Lung (tissue), 12 donors: ENCODE measurements around the gene DHCR7. TPM values are rescaled to one million over a fixed set of nuclear protein-coding genes. Genes with fewer than 3 reads are reported as not detected.

Source experiments
- ATAC-seq: fragments of 200-7000 bp; cut with Tn5 transposase; one replicate; pipeline ENCODE4 v1.9.1; 2020; ENCODE audit warnings: moderate number of reproducible peaks; ENCODE audit not compliant: insufficient read depth, low FRiP score
- DNase-seq, 3 donors: peaks; one replicate each; pipeline ENCODE4 v3.0.0-alpha.2; 2013 to 2017
- H3K27ac ChIP-seq, 2 donors: one replicate each; pipeline ENCODE4 v1.5.1; 2013; ENCODE audit warnings: mild to moderate bottlenecking in 2 of 2, moderate library complexity in 2 of 2, control low read depth in 1 of 2, inconsistent platforms in 1 of 2, low read depth in 1 of 2, low read length in 1 of 2
- H3K27me3 ChIP-seq, 3 donors: one replicate each; pipeline ENCODE4 v1.5.1; 2013; ENCODE audit warnings: low read length in 2 of 3; ENCODE audit not compliant: control insufficient read depth in 3 of 3, insufficient read depth in 3 of 3
- H3K36me3 ChIP-seq, 4 donors: one replicate each; pipeline ENCODE4 v1.5.1; 2013; ENCODE audit warnings: low read length in 4 of 4, mild to moderate bottlenecking in 1 of 4, moderate library complexity in 1 of 4; ENCODE audit not compliant: control insufficient read depth in 4 of 4, insufficient read depth in 4 of 4
- H3K4me1 ChIP-seq, 5 donors: one replicate each; pipeline ENCODE4 v1.5.1; 2013; ENCODE audit warnings: low read length in 5 of 5, mild to moderate bottlenecking in 2 of 5, moderate library complexity in 1 of 5; ENCODE audit not compliant: control insufficient read depth in 5 of 5, insufficient read depth in 5 of 5
- H3K4me3 ChIP-seq: one replicate; pipeline ENCODE4 v1.5.1; 2013; ENCODE audit warnings: mild to moderate bottlenecking, control low read depth, moderate library complexity
- H3K9ac ChIP-seq, 2 donors: one replicate each; pipeline ENCODE4 v1.5.1; 2013; ENCODE audit warnings: low read length in 2 of 2, control low read depth in 1 of 2; ENCODE audit not compliant: insufficient read depth in 1 of 2
- H3K9me3 ChIP-seq, 4 donors: one replicate each; pipeline ENCODE4 v1.5.1; 2013; ENCODE audit warnings: low read length in 3 of 4, mild to moderate bottlenecking in 1 of 4, moderate library complexity in 1 of 4; ENCODE audit not compliant: control insufficient read depth in 4 of 4, insufficient read depth in 3 of 4
- CTCF ChIP-seq: IDR thresholded peaks from 2 replicates; pipeline ENCODE4 v1.5.1; 2012; ENCODE audit warnings: mild to moderate bottlenecking; ENCODE audit errors: control extremely low read depth, extremely low read depth
- WGBS, 2 donors: extraction: QIAGEN DNeasy Blood & Tissue Kit; methylation state at CpG; one replicate each; pipeline ENCODE4 v1.1.7; 2013; 5-methylcytosine and 5-hydroxymethylcytosine counted together
- polyA plus RNA-seq, 2 donors: library from polyadenylated mRNA; stranded (reverse); fragments of 200-250 nt; gene quantifications; one replicate each; pipeline ENCODE4 v1.2.1, GENCODE V29; 2013
- total RNA-seq, 2 donors: library from RNA; depleted of rRNA in 1 of 2; stranded (reverse); fragments of >200 nt in 1 of 2; gene quantifications; one replicate each; pipeline ENCODE4 v1.2.1, GENCODE V29; 2014 to 2021
- donor health status: control.
- donor health status: control.
- donor health status: Bipolar disorder and iron deficiency.
- donor health status: healthy.
- donor health status: DM: yes; HTN: yes; CAD: no.

The DHCR7 gene
- total and polyA plus RNA-seq, 4 donors, result 41.2 to 138 (median 68.1) TPM

- ATAC-seq, result no peak
- H3K27ac ChIP-seq, result no peak overlapping the region
- TF ChIP-seq CTCF, result no peak
- H3K9ac ChIP-seq, result no peak overlapping the region
- DNase-seq, result no peak
- H3K4me3 ChIP-seq, result no peak overlapping the region
- H3K9me3 ChIP-seq, result no peaks in the 10 kb centered on the region
- H3K27me3 ChIP-seq, result no peaks in the 10 kb centered on the region
- peaks cover 12 to 79% (median 19%) of the 10 kb centered on the region in 4 donors for H3K36me3 ChIP-seq
- 96 to 98% methylated on average over 21 of the region's 21 CpGs for WGBS, 2 donors
- peaks cover 0 to 5% (median 0%) of the 10 kb centered on the region in 5 donors for H3K4me1 ChIP-seq
These were observed 27.8 kb upstream of the DHCR7 start for GRCh38 chr11:71476031-71476430.

DNA sequence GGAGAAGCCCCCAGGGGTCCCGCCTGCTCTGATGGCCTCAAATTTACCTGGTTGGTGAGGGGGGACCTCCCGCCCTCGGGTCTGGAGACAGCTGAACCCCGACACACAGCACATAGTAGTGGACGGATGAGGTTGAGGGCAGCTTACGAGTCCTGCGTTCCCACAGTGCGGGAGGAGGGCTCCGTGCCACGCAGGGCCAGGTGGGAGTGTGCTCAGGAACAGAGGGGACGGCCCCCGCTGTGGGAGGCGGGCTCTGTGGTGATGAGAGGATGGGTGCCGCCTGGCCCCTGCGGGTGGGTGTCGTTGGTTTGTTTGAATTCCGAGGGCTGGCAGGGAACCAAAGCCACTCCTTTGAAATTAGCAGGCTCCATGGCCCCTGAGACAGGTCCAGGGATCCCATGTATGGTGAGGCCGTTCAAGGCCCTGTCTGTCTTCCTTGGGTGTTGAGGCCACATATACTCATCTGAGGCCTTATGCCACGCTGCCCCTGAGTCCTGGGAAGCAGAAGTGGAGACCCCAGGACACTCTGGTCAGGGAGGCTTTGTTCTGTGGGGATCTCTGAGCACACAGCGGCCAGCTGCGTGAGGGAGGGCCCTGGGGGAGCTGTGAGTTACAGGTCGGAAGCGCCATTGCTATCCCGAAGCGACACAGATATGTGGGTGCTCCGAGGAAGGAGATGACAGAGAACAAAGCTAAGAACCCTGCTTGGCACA, 26.7 kb upstream of the DHCR7 start:
- no peak overlapping the region for H3K4me3 ChIP-seq
- 95 to 98% methylated on average over 26 of the region's 26 CpGs for WGBS, 2 donors

GRCh38 chr11:71474141-71474770, 26.1 kb upstream of the DHCR7 start:
- no peaks in the 10 kb centered on the region for H3K9me3 ChIP-seq
- DNase-seq (no peak), ATAC-seq (no peak)
- no peak overlapping the region for H3K27ac ChIP-seq
- no peak overlapping the region for H3K4me3 ChIP-seq
- H3K27me3 ChIP-seq, result no peaks in the 10 kb centered on the region
- no peak overlapping the region for H3K9ac ChIP-seq
- TF ChIP-seq CTCF, result no peak
- no peaks in the 10 kb centered on the region for H3K4me1 ChIP-seq
- peaks cover 9 to 66% (median 17%) of the 10 kb centered on the region in 4 donors for H3K36me3 ChIP-seq
- 95 to 97% methylated on average over 27 of the region's 27 CpGs for WGBS, 2 donors

More for the DNA sequence above, 26.7 kb upstream of the DHCR7 start:
- Histone ChIP-seq H3K9ac (no peak overlapping the region), H3K36me3 (peaks cover 12 to 71% (median 19%) of the 10 kb centered on the region in 4 donors), H3K27ac (no peak overlapping the region), H3K9me3 (no peaks in the 10 kb centered on the region), H3K27me3 (no peaks in the 10 kb centered on the region), H3K4me1 (no peaks in the 10 kb centered on the region)
- ATAC-seq (no peak), DNase-seq (no peak)
- TF ChIP-seq CTCF, result no peak
